ENCODE measurements around the gene TMEM178A. TPM values are rescaled to one million over a fixed set of nuclear protein-coding genes. Genes with fewer than 3 reads are reported as not detected.

The TMEM178A gene
- total and polyA plus RNA-seq, 2 of the 4 experiments (the other 2 are of a cell fraction) = 0.18 to 1.8 TPM

DNA sequence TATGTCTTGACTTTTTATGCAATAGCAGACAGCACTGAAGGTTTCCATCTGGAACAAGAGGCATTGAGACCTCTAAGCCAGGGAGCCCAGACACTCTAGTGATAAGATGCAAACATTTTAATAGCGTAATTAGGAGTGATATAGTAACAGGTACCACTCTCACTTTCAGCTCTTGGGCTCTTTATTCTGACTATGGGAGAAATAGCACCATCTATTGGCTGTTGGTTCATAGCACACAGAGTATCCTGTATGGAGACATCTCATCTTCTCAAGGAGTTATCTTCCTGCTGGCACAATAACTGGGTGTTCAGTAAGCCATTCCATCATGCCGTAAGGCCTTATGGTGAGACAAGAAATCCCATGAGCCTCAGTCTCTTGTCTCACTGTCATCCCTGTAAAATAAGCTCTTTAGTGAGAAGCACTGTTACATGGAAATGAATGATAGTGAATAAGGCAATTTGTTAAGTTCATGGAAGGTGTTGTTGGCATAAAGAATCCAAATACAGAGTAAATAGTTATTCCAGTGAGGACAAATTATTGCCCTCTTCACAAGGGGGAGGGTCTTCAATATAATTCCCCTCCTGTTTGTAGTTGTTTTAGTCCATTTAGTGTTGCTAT lies 65.1 kb downstream of the TMEM178A start:
- H3K9me1 ChIP-seq (ENCODE audit: insufficient read depth, low read length) = peaks cover 5% of the 10 kb centered on the region; the same call in 1 of the 2 replicates
- no peaks in the 10 kb centered on the region for H4K20me1 ChIP-seq (ENCODE audit: insufficient read depth, low read length)
- in situ Hi-C loops (cut with MboI; ENCODE audit: low sequenced_read_pairs) = no loop called here
- peak; percentile 46 for TF ChIP-seq SMC3 (IDR thresholded peaks at IDR 0.05; ENCODE audit: low read depth, low read length)
- TF ChIP-seq RAD21 (IDR thresholded peaks at IDR 0.05; ENCODE audit: low read length) = peak; percentile 59
- TF ChIP-seq BHLHE40 (IDR thresholded peaks at IDR 0.05; ENCODE audit: low read depth, low read length) = no peak
- peak; percentile 56 for TF ChIP-seq CTCF (conservative IDR thresholded peaks at IDR 0.05; ENCODE audit: low read depth, low read length)
- H3K4me2 ChIP-seq (ENCODE audit: low read depth, low read length) = no peak overlapping the region
- H3K23ac ChIP-seq (ENCODE audit: low read depth, low read length) = no peak overlapping the region
- H3K79me1 ChIP-seq (ENCODE audit: low read depth in 1 of 2, low read length in 2 of 2) = peaks cover 34 to 39% of the 10 kb centered on the region in 2 experiments
- ATAC-seq (ENCODE audit: low read depth) = peak; percentile 70; the same call in 1 of the 2 replicates
- H3K9me3 ChIP-seq (ENCODE audit: control insufficient read depth, insufficient read depth, low read length) = no peaks in the 10 kb centered on the region
- dilution Hi-C loops (cut with HindIII; ENCODE audit: low sequenced_read_pairs, unreplicated experiment) = no loop called here
- no peak overlapping the region for H3K4ac ChIP-seq (ENCODE audit: low read depth, low read length)
- H4K5ac ChIP-seq (ENCODE audit: low read depth, low read length) = no peak overlapping the region
- no peak overlapping the region for H3K9ac ChIP-seq (ENCODE audit: low read depth, low read length)
- no CpG with 5 or more reads among the region's 2 CpGs for WGBS, 2 experiments (ENCODE audit: extremely low coverage in 2 of 2, insufficient read length in 1 of 2)
- H3K36me3 ChIP-seq (ENCODE audit: control insufficient read depth, insufficient read depth, low read length) = peaks cover 9% of the 10 kb centered on the region
- no peak overlapping the region for H2BK120ac ChIP-seq (ENCODE audit: low read depth, low read length)
- H4K91ac ChIP-seq (ENCODE audit: insufficient read depth, low read depth, low read length) = no peak overlapping the region
- H2AK9ac ChIP-seq (replicated peaks; ENCODE audit: low read depth, low read length, poor library complexity) = no peak overlapping the region
- no peak overlapping the region for H3K27ac ChIP-seq (ENCODE audit: insufficient read depth, low read length)
- no peak overlapping the region for H2BK5ac ChIP-seq (ENCODE audit: low read depth, low read length, poor library complexity, severe bottlenecking)
- no peak overlapping the region for H3K56ac ChIP-seq (ENCODE audit: extremely low read depth, insufficient read depth, low read length)
- no peak overlapping the region for H2AK5ac ChIP-seq (ENCODE audit: low read depth, low read length)
- no peak overlapping the region for H3K4me3 ChIP-seq (ENCODE audit: insufficient read depth, low read depth, low read length)
- ChIA-PET POLR2A (ENCODE audit: unreplicated experiment) (no interaction called here), CTCF (interaction anchor here (0.7 to 3.0 kb wide), 5 partner anchors 12 to 218 kb away, joined by 3 to 17 read pairs (median 3); no protein-coding TSS in a partner anchor)
- H2BK15ac ChIP-seq (ENCODE audit: low read depth, low read length) = no peak overlapping the region
- peak; percentile 35 for DNase-seq
- no peak overlapping the region for H4K8ac ChIP-seq (ENCODE audit: low read depth in 2 of 2, low read length in 2 of 2)
- no peaks in the 10 kb centered on the region for H3K27me3 ChIP-seq (ENCODE audit: control insufficient read depth, insufficient read depth, low read length)
- no peak overlapping the region for H2BK20ac ChIP-seq (ENCODE audit: low read depth, low read length)
- H3K14ac ChIP-seq (replicated peaks; ENCODE audit: low read depth, low read length) = no peak overlapping the region
- no peak overlapping the region for H2AFZ ChIP-seq (replicated peaks; ENCODE audit: low read length, poor library complexity)
- H3K18ac ChIP-seq (ENCODE audit: low read depth, low read length) = no peak overlapping the region
- intact Hi-C loops (cut with micrococcal nuclease) = no loop called here
- H3K4me1 ChIP-seq (ENCODE audit: control insufficient read depth, insufficient read depth, low read length) = peaks cover 5% of the 10 kb centered on the region
- BruUV-seq (replicated peaks) = no TSS peak

All from IMR-90 (cell line).